GM19193 (cell line): ENCODE results near the gene TRAP1.

ENCODE experiments used
- POLR2A ChIP-seq: IDR thresholded peaks from 4 replicates; pipeline ENCODE4 v1.6.1; 2011; ENCODE audit not compliant: insufficient read depth, insufficient read length; ENCODE audit errors: extremely low read depth

Gene TRAP1

DNA sequence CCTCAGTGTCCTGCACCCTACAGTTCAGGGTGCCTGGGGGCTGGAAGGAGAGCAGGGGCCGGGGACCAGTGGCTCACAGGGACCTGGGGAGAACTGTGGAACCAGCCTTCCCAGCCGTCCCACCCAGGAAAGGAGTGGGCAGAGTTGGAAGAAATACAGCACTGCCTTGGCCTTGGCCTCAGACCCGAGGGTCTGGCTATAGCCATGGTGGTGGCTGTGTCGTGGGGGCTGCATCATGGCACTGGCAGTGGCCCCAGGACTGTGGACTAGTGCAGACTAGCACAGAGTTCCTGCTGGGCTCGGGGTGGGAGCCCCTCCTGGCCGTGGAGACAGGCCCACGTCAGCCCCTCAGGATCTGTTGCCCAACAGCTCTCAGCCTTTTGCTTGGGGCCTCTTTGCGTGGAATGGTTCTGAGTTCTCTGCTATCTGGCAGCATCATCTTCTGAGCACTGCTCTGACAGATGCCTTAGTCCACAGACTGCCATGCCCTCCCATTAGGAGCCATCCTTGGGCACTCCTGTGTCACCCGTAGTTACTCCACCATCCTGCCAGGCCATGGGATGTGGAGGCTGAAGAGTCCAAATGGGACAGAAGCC is 75.4 kb downstream of the TRAP1 start:
- TF ChIP-seq POLR2A: no peak

DNA sequence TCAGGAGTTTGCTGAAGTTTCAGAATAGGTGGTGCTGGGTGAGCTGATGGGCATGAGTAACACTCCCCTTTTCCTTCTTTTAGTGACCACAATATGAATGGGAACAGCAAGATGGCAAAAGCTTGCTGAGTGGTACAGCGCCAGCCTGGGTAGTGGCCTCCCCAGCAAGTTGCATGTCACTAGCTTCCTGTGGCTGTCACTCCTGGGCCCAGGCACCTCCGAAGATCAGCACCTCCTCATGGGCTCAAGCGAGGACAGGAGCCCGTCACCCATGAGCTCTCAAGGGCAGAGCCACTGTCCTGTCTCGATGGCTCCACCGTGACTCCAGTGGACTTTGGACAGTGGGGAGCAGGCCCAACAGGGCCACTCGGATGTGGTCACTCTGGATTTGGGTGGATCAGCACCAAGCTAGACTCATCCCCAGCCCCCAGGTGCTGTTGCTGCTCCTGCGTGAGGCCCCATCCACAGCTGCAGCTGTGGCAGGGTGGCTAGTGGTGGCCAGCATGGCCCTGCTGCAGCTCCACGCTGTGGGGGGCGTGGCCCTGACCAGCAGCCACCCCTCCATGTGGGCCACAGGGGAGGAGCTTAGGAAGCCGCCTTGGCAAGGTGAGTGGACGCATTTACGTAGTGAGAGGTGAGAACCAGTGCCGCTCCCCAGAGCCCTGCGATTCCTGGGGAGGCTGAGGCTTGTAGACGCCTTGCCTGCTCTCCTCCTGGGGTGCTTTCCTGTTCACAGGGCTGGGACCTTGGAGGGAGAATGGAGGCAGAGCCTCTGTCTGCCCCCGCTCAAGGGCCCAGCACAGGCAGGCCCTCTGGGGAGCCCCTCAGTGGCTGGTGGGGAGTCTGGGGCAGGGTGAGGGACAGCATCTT is 76.5 kb downstream of the TRAP1 start:
- TF ChIP-seq POLR2A: no peak

DNA sequence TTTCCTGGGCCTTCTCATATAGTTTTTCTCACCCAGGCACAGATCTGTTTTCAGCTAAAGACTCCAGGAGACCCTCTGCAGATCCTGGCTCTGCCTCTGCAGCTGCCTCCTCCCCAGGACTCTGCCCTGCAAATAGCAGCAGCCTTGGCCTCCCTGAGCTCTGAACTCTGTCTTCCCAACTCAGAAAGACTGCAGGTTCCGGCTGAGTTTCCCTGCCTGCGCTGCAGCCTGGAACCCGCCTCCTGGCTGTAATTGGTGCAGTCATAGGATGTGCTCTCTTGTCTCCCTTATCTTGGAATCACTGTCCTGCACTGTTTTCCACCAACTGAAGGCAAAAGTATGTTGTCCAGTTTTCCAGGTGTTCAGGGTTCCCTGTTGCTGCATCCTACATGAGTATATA is 77.1 kb downstream of the TRAP1 start:
- TF ChIP-seq POLR2A: no peak

DNA sequence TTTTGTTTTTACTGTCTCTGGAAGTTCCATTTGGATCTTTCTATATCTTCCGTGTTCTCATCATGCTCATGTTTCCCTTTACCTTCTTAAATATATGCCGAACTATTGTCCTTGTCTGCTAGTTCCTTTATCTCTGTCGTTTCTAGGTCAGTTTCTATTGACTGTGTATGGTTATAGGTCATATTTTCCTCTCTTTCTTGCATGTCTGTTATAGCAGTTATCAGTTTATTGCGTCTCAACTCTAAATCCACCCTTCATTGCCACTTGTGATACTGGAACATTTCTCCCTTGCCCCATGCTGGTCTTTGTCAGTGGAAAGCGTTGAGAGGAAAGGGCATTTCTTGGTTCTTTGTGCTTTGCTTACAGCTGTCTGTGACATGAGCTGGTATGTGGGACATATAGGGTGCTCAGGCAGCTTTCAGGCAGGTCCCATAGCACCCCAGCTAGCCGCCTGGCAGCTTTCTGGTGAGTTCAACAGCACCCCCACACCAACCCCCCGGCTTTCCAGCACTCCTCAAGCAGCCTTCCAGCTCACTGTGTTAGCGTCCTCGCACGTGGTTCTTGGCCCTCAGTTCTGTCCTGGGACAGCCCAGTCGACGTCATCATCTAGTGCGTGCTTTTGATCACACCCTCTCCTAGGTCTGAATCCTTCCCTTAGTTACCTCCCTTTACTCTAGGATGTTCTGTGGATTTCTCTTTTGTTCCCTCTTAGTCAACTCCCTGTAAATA is 78.2 kb downstream of the TRAP1 start:
- TF ChIP-seq POLR2A: no peak

DNA sequence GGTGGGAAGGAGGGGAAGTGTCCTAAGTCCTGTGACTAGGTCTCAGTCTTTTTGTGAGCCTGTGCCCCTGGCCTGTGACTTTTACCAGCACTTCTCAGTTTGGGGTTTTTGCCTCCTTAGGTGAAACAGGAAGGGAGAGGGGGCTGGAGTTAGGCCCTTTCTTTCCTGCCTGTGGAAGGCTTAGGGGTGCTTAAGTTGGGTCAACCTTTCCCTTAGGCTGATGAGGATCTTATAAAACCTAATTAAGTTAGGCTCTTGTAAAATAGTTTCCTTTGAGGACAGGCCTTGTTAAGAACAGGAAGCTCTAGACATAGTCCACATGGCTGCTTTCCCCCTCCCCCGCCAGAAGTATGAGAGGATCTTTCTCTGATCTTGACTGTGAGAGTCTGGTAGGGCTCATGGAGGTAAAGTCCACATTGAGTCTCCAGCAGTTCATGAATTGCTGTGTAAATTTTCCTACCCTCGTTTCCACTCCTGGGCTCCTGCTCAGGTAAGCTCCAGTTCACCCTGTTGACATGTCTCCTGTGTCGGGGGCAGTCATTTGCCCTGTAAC is 79.9 kb downstream of the TRAP1 start:
- TF ChIP-seq POLR2A: no peak

DNA sequence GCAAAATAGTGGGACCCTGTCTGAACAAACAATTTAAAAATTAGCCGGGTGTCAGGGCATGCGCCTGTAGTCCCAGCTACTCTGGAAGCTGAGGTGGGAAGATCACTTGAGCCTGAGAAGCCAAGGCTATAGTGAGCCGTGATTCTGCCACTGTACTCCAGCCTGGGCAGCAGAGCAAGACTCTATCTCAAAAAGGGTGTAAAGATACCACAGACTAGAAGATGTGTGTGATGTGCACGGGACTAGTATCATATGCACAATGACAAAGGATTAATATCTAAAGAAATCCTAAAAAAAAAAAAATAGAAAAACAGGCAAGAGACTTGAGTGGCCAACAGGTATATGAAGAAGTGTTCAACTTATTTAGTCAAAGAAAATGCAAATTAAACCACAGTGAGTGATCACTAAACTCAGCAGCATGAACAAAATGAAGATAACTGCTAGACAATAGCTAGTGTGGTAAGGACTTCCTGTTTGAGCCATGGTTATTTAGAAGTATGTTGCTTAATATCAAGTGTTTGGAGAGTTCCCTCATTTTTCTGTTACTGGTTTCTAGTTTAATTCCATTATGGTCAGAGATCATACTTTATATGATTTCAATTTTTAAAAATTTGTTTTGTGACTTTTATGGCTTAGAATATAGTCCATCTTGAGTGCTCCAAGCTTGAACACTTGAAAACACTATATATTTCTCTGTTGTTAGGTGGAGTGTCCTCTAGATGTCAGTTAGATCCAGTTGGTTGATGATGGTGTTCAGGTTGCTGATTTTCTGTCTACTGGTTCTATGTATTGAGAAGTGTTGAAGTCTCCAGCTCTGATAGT is 91.2 kb downstream of the TRAP1 start:
- TF ChIP-seq POLR2A: no peak

DNA sequence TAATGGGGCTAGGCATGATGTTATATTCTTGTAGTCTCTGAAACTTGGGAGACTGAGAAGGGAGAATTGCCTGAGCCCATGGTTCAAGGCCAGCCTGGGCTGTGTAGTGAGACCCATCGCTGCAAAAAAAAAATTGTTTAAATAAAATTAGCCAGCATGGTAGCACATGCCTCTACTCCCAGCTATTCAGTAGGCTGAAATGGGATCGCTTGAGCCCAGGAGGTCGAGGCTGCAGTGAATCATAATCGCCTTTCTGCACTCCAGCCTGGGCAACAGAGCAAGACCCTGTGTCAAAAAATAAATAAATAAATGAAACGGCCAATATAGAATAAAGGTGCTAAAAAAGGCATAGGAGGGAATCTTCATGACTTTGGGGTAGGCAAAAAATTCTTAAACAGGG is 92.0 kb downstream of the TRAP1 start:
- no peak for TF ChIP-seq POLR2A

DNA sequence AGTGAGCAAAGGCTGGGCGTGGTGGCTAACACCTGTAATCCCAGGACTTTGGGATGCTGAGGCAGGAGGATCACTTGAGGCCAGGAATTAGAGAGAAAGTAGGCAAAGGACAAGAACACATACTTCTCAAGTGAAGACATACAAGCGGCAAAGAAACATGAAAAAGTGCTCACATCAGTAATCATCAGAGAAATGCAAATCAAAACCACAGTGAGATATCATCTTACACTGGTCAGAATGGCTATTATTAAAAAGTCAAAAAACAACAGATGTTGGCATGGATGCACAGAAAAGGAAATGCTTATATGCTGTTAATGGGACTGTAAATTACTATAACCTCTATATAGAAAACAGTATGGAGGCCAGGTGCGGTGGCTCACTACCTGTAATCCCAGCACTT is 93.7 kb downstream of the TRAP1 start:
- TF ChIP-seq POLR2A: no peak

DNA sequence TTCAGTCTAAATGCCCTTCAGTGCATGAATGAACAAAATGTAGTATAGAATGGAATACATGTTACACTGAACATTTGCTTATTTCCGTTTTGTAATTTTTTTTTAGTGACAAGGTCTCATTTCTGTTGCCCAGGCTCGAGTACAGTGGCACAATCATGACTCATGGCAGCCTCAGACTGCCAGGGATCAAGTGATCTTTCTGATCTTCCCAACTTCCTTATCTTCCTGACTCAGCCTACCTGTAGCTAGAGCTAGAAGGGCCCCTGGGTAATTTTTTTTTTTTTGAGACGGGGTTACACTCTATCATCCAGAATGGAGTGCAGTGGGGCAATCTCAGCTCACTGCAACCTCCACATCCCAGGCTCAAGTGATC is 98.6 kb downstream of the TRAP1 start:
- no peak for TF ChIP-seq POLR2A

DNA sequence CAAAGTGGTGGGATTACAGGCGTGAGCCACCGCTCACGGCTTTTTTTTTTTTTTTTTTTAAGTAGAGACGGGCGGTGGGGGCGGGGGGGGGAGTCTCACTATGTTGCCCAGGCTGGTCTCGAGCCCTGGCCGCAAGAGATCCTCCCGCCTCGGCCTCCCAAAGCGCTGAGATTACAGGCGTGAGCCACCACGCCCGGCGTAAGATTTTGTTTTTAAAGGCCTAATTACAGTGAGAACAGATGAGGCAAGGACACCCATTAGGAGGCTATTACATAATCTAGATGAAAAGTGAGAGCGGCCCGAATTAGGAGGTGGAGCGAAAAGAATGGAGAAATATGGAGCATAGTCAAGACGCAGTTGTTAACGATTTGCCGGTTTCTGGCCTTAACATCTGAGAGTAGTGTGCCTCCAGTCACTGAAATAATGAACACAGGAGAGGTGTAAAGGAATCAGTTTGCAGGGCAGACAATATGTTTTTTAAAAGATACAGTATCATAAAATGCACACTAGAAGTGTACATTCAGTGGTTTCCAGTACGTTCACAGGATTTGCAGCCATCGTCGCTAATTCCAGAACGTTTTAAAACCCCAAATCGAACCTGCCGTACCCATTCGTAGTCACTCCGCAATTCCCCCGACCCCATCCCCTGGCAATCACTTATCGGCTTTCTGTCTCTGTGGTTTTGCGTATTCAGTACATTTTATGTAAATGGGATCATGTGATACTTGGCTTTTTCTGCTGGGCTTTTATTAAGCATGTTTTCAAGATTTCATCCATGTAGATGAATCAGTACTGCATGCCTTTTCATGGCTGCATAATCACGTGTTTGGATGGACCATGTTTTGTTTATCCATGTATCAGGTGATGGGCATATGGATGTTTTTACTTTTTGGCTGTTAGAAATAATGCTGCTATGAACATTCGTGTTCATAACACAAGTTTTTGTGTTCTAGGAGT is 104.5 kb downstream of the TRAP1 start:
- TF ChIP-seq POLR2A: no peak

DNA sequence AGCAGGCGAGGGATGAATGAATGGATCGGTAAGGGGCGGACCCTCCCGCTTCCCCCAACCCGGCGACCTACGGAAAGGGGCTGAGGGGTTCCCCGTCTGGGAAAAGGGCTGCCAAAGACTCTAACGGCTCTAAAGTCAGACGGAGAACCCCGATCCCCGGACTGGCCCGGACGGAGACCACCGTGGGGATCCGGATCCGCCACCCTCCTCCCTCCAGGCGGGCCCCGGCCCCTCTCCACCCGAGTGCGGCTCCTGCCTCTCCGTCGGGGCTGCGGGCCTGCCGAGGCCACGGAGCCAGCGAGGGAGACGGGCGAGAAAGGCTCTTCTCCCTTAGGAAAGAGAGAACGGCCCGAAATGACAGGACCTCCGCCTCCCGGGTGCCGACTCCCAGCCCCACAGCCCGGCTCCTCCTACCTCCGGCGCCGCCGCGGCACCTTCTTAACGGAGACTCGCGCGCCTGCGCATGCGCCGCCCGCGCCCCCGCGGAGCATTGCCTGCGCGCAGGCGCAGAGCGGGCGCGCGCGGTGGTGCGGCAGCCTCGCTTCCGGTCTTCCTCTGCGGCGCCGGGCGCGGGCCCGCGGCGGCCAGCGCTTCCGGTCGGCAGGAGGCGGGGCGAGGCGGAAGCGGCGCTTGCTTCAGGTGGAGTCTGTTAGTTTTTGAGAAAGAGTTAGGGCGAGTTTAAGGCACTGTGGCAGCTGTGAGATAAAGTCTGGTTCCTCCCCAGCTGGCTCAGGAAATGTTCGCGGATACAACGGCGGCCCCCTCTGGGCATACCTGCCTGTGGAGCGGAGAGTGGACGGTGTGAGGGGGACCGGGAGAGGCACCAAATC is 106.0 kb downstream of the TRAP1 start, which contains the start of gene SLX4:
SLX4 (minus strand) TSS at position 461 of the 830 bp plus-strand sequence. CDS start 2,642 bp downstream, outside the sequence.
- peak; percentile 84 for TF ChIP-seq POLR2A

DNA sequence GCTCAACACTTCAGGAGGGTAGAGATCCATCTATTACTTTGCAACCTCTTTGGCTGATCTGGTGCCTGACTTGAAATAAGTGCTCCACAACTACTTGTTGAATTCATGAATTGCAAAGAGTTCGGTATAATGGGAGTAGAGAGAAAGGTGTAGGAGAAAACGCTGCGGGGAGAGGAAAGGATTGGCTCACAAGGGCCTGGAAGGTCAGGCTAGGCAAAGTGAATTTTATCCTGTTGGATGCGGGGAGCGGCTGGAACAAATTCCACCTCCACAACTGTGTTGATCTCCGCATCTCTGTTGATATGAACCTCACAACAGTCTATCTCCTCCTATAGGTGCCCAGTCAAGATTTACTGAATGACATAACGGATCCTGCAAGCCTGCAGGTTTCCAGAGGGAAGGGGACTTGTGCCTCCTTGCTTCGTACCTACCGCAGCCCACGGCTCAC is 106.6 kb downstream of the TRAP1 start:
- no peak for TF ChIP-seq POLR2A
